ENCODE data around the gene OGDH. TPM values are rescaled to one million over a fixed set of nuclear protein-coding genes. Genes with fewer than 3 reads are reported as not detected.

OGDH gene
- total and polyA plus RNA-seq, 2 of the 13 experiments (the other 11 are each of a cell fraction or from before 2014, with no cell fraction given) = 17.4 to 25.4 TPM

DNA sequence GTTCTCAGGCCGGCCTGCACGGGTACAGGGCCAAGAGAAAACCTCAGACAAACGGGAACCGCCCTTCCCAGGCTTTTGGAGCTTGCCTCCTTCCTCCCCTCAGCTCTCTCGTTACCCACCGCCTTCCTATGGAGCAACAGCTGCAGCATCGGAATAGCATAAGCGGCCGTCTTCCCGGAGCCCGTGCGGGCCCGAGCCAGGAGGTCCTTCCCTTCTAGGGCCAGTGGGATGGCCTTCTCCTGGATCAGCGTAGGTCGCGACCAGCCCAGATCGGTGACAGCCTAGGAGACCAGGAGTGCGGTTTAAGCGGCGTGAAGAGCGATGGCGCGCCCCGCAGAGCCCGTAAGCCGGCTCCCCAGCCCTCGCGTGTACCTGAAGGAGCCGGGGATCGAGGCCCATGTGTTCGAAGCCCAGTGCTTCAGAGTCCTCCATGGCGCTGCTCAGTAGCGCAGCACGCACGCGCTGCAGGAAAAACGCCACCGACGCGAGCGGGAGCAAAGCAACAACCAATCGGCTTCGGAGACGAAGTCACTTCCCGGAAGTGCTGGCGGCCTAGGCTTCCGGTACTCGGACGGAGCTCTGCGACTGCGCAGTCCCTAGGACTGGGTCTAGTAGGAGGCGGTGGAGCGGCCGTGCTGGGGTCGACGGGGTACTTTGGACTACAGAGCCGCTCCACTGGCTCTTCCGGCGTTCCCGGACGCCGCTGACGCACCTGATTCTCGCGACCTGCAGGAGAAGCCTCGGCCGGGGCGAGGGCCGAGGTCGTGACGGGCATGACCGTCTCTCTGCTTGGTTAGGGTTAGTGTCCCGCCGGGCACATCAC, 32.8 kb upstream of the OGDH start, which contains the start of gene DDX56 (continued):
- TF ChIP-seq FIP1L1 (IDR thresholded peaks at IDR 0.05; ENCODE audit: borderline replicate concordance, insufficient read depth, low read depth, low read length) = no peak
- TF ChIP-seq RNF219 (CRISPR knock-in tag; IDR thresholded peaks at IDR 0.05) = peak; percentile 93; the same call in 1 of the 2 replicates
- peak; percentile 97 for TF ChIP-seq IRF9 (CRISPR knock-in tag; IDR thresholded peaks at IDR 0.05; ENCODE audit: borderline replicate concordance)
- TF ChIP-seq ZNF121 (CRISPR knock-in tag; IDR thresholded peaks at IDR 0.05) = no peak
- no peak for TF ChIP-seq EZH2 (conservative IDR thresholded peaks at IDR 0.05; ENCODE audit: low read depth, low read length)
- TF ChIP-seq FOXP1 (IDR thresholded peaks at IDR 0.05) = no peak
- TF ChIP-seq FOXP1 (CRISPR knock-in tag; IDR thresholded peaks at IDR 0.05) = no peak
- TF ChIP-seq PHF8 (CRISPR knock-in tag; IDR thresholded peaks at IDR 0.05) = peak; percentile 93
- peak; percentile 60 for TF ChIP-seq ZNF331 (CRISPR knock-in tag; IDR thresholded peaks at IDR 0.05)
- TF ChIP-seq CREM (IDR thresholded peaks at IDR 0.05) = peak; percentile 82
- no peak; the same call in 1 of the 2 replicates for TF ChIP-seq CREM (CRISPR knock-in tag; IDR thresholded peaks at IDR 0.05)
- TF ChIP-seq MATR3 (CRISPR knock-in tag; IDR thresholded peaks at IDR 0.05) = no peak
- peak; percentile 60; the same call in 1 of the 2 replicates for TF ChIP-seq ZNF598 (CRISPR knock-in tag; IDR thresholded peaks at IDR 0.05; ENCODE audit: borderline replicate concordance)
- no peak; the same call in none of the 2 replicates for TF ChIP-seq ZNF235 (CRISPR knock-in tag; IDR thresholded peaks at IDR 0.05; ENCODE audit: borderline replicate concordance)
- no peak for TF ChIP-seq ZNF646 (CRISPR knock-in tag; IDR thresholded peaks at IDR 0.05)
- TF ChIP-seq ZNF558 (CRISPR knock-in tag; IDR thresholded peaks at IDR 0.05; ENCODE audit: borderline replicate concordance) = no peak; the same call in 1 of the 2 replicates
- TF ChIP-seq ZBTB14 (CRISPR knock-in tag; IDR thresholded peaks at IDR 0.05) = peak; percentile 71
- peak; percentile 92 for TF ChIP-seq PHF20 (CRISPR knock-in tag; IDR thresholded peaks at IDR 0.05)
- peak; percentile 25; the same call in 1 of the 2 replicates for TF ChIP-seq ZNF253 (CRISPR knock-in tag; IDR thresholded peaks at IDR 0.05; ENCODE audit: borderline replicate concordance)
